HepG2 (cell line): ENCODE results near the gene NKAIN4. TPM values are rescaled to one million over a fixed set of nuclear protein-coding genes. Genes with fewer than 3 reads are reported as not detected.

Experiments
- ARNTL ChIP-seq: sonication (generic); formaldehyde crosslinking; IDR thresholded peaks from 2 replicates; pipeline ENCODE4 v1.4.0; 2020; ENCODE audit warnings: mild to moderate bottlenecking, missing genetic modification reagents
- ATF1 ChIP-seq: IDR thresholded peaks from 2 replicates; pipeline ENCODE4 v1.6.1; 2016; ENCODE audit warnings: mild to moderate bottlenecking, control low read depth
- NCOA1 ChIP-seq: sonication (generic); formaldehyde crosslinking; IDR thresholded peaks from 2 replicates; pipeline ENCODE4 v1.9.0; 2021; ENCODE audit warnings: missing genetic modification reagents
- NR2F1 ChIP-seq, 2 experiments: fragments of 450-650 bp in 1 of 2; formaldehyde crosslinking in 1 of 2; IDR thresholded peaks; 2 replicates each; pipeline versions ENCODE4 v1.5.0 to v1.6.1; 2016 to 2020; ENCODE audit warnings: mild to moderate bottlenecking in 1 of 2, missing compliant biosample characterization in 1 of 2, missing genetic modification reagents in 1 of 2, moderate library complexity in 1 of 2
- RAD21 ChIP-seq: fragments of 450-650 bp; formaldehyde crosslinking; IDR thresholded peaks from 2 replicates; pipeline ENCODE4 v1.5.0; 2020; ENCODE audit warnings: mild to moderate bottlenecking
- RXRA ChIP-seq: sonication (generic); formaldehyde crosslinking; IDR thresholded peaks from 2 replicates; pipeline ENCODE4 v1.5.1; 2020; ENCODE audit warnings: missing genetic modification reagents
- SNRNP70 ChIP-seq: fragments of 200-400 bp; formaldehyde crosslinking; IDR thresholded peaks from 2 replicates; pipeline ENCODE4 v1.6.1; 2017; ENCODE audit warnings: mild to moderate bottlenecking, low read depth, low read length, moderate library complexity
- SP2 ChIP-seq: sonication (generic); formaldehyde crosslinking; IDR thresholded peaks from 2 replicates; pipeline ENCODE4 v1.5.1; 2020; ENCODE audit warnings: mild to moderate bottlenecking, missing genetic modification reagents
- TAF15 ChIP-seq: fragments of 200-400 bp; formaldehyde crosslinking; IDR thresholded peaks from one replicate; pipeline ENCODE4 v1.6.1; 2018; ENCODE audit warnings: mild to moderate bottlenecking, low read depth, low read length; ENCODE audit not compliant: poor library complexity, severe bottlenecking
- TBX3 ChIP-seq: fragments of 450-650 bp; IDR thresholded peaks from 2 replicates; pipeline ENCODE4 v1.6.1; 2017; ENCODE audit warnings: antibody characterized with exemption, mild to moderate bottlenecking, inconsistent platforms, borderline replicate concordance
- ZBTB20 ChIP-seq: sonication (generic); formaldehyde crosslinking; IDR thresholded peaks from 2 replicates; pipeline ENCODE4 v1.8.1; 2023; ENCODE audit warnings: missing genetic modification reagents, low read depth, mild to moderate bottlenecking, borderline replicate concordance
- ZFP36L2 ChIP-seq: sonication (generic); formaldehyde crosslinking; IDR thresholded peaks from 2 replicates; pipeline ENCODE4 v1.4.0; 2020; ENCODE audit warnings: missing genetic modification reagents
- ZFY ChIP-seq: sonication (generic); formaldehyde crosslinking; IDR thresholded peaks from 2 replicates; pipeline ENCODE4 v1.4.0; 2020; ENCODE audit warnings: missing genetic modification reagents
- ZKSCAN8 ChIP-seq: IDR thresholded peaks from 2 replicates; pipeline ENCODE4 v1.6.1; 2016; ENCODE audit warnings: borderline replicate concordance, missing genetic modification reagents, missing compliant biosample characterization
- ZNF564 ChIP-seq: sonication (generic); formaldehyde crosslinking; IDR thresholded peaks from 2 replicates; pipeline ENCODE4 v1.8.1; 2023; ENCODE audit warnings: mild to moderate bottlenecking, missing genetic modification reagents
- polyA plus RNA-seq, 8 experiments: library from polyadenylated mRNA; depleted of rRNA in 3 of 8; stranded (reverse) in 7 of 8; unstranded in 1 of 8; fragments of >200 nt; fragmentation: Illumina TruSeq in 4 of 8; extraction: Trizol in 4 of 8; gene quantifications; 2 replicates each; pipeline versions ENCODE4 v1.2.1 to v1.2.3, GENCODE V29; 2011 to 2016; ENCODE audit warnings: low read depth in 4 of 8, missing spikeins in 1 of 8, mixed read lengths in 1 of 8; ENCODE audit not compliant: insufficient read depth in 1 of 8
- total RNA-seq, 5 experiments: library from RNA; depleted of rRNA; stranded (reverse); fragments of >200 nt; fragmentation: Illumina TruSeq; extraction: Trizol; gene quantifications; 2 replicates each; pipeline ENCODE4 v1.2.3, GENCODE V29; 2016; ENCODE audit warnings: low read depth in 1 of 5
- TF ChIP-seq, protein P1 (sequence below): sonication (generic); formaldehyde crosslinking; IDR thresholded peaks from 2 replicates; pipeline ENCODE4 v1.5.0; 2020; ENCODE audit warnings: mild to moderate bottlenecking, missing genetic modification reagents
- TF ChIP-seq, protein P2 (sequence below): sonication (generic); formaldehyde crosslinking; IDR thresholded peaks from 2 replicates; pipeline ENCODE4 v1.4.0; 2020; ENCODE audit warnings: missing genetic modification reagents
- TF ChIP-seq, protein P3 (sequence below): sonication (generic); formaldehyde crosslinking; IDR thresholded peaks from 2 replicates; pipeline ENCODE4 v1.4.0; 2020; ENCODE audit warnings: mild to moderate bottlenecking, missing genetic modification reagents
- TF ChIP-seq, protein P4 (sequence below): sonication (generic); formaldehyde crosslinking; IDR thresholded peaks from 2 replicates; pipeline ENCODE4 v1.4.0; 2020; ENCODE audit warnings: missing genetic modification reagents, low read depth, mild to moderate bottlenecking, borderline replicate concordance
- TF ChIP-seq, protein P5 (sequence below): sonication (generic); formaldehyde crosslinking; IDR thresholded peaks from 2 replicates; pipeline ENCODE4 v1.4.0; 2020; ENCODE audit warnings: low read depth, mild to moderate bottlenecking, missing genetic modification reagents

NKAIN4 gene
- total and polyA plus RNA-seq, 2 of the 13 experiments (the other 11 are each of a cell fraction or from before 2014, with no cell fraction given), result not detected

DNA sequence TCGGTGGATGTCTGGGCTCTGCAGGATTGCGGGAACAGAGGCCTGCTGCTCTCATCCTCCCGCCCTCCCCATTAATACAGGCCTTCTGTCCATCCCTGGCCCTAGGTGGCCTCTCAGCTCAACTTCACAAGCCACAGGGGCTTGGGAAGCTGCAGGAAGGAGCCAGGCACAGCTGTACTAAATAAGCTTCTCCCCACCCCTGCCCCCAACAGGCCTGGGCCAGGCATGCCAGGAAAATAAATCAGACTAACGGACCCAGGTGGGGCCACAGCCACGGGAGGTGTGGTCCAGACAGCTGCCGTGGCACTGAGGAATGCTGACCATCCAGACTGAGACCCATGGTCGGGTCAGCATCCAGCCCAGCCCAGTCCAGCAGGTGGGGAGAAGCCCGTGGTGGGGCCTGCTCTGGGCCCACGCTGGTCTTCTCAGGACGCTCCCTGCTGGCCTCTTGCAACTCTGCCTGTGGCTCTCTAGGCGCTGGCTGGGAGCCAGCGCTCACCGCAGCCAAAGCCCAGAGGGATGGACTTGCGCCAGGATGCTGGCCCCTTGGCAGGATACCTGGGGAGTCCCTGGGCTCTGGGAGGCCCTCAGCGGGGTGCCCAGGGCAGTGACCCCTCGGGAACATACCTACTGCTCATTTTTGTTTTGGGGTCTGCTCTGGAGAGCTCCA lies 29.7 kb downstream of the NKAIN4 start (continued):
- TF ChIP-seq NR2F1 (CRISPR knock-in tag; IDR thresholded peaks at IDR 0.05) (no peak), TBX3 (no peak), SNRNP70 (no peak), RXRA (CRISPR knock-in tag) (0 out of 2 replicates have a peak, but pooled peaks have one; percentile 23), ZFP36L2 (no peak), TAF15 (peak; percentile 67), ZKSCAN8 (CRISPR knock-in tag) (no peak), ZFY (CRISPR knock-in tag) (no peak), NCOA1 (0 out of 2 replicates have a peak, but pooled peaks have one; percentile 33), RAD21 (CRISPR knock-in tag) (no peak), ATF1 (CRISPR knock-in tag) (no peak), ARNTL (CRISPR knock-in tag) (no peak), ZNF564 (CRISPR knock-in tag) (no peak), ZBTB20 (CRISPR knock-in tag) (no peak), SP2 (CRISPR knock-in tag) (no peak)
- TF ChIP-seq, protein P1, sequence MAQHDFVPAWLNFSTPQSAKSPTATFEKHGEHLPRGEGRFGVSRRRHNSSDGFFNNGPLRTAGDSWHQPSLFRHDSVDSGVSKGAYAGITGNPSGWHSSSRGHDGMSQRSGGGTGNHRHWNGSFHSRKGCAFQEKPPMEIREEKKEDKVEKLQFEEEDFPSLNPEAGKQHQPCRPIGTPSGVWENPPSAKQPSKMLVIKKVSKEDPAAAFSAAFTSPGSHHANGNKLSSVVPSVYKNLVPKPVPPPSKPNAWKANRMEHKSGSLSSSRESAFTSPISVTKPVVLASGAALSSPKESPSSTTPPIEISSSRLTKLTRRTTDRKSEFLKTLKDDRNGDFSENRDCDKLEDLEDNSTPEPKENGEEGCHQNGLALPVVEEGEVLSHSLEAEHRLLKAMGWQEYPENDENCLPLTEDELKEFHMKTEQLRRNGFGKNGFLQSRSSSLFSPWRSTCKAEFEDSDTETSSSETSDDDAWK (CRISPR knock-in tag), result no peak
- TF ChIP-seq, protein P2, sequence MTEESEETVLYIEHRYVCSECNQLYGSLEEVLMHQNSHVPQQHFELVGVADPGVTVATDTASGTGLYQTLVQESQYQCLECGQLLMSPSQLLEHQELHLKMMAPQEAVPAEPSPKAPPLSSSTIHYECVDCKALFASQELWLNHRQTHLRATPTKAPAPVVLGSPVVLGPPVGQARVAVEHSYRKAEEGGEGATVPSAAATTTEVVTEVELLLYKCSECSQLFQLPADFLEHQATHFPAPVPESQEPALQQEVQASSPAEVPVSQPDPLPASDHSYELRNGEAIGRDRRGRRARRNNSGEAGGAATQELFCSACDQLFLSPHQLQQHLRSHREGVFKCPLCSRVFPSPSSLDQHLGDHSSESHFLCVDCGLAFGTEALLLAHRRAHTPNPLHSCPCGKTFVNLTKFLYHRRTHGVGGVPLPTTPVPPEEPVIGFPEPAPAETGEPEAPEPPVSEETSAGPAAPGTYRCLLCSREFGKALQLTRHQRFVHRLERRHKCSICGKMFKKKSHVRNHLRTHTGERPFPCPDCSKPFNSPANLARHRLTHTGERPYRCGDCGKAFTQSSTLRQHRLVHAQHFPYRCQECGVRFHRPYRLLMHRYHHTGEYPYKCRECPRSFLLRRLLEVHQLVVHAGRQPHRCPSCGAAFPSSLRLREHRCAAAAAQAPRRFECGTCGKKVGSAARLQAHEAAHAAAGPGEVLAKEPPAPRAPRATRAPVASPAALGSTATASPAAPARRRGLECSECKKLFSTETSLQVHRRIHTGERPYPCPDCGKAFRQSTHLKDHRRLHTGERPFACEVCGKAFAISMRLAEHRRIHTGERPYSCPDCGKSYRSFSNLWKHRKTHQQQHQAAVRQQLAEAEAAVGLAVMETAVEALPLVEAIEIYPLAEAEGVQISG (CRISPR knock-in tag), result 0 out of 2 replicates have a peak, but pooled peaks have one; percentile 30
- TF ChIP-seq, protein P3, sequence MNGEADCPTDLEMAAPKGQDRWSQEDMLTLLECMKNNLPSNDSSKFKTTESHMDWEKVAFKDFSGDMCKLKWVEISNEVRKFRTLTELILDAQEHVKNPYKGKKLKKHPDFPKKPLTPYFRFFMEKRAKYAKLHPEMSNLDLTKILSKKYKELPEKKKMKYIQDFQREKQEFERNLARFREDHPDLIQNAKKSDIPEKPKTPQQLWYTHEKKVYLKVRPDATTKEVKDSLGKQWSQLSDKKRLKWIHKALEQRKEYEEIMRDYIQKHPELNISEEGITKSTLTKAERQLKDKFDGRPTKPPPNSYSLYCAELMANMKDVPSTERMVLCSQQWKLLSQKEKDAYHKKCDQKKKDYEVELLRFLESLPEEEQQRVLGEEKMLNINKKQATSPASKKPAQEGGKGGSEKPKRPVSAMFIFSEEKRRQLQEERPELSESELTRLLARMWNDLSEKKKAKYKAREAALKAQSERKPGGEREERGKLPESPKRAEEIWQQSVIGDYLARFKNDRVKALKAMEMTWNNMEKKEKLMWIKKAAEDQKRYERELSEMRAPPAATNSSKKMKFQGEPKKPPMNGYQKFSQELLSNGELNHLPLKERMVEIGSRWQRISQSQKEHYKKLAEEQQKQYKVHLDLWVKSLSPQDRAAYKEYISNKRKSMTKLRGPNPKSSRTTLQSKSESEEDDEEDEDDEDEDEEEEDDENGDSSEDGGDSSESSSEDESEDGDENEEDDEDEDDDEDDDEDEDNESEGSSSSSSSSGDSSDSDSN, result peak; percentile 43; the same call in 1 of the 2 replicates
- TF ChIP-seq, protein P4, sequence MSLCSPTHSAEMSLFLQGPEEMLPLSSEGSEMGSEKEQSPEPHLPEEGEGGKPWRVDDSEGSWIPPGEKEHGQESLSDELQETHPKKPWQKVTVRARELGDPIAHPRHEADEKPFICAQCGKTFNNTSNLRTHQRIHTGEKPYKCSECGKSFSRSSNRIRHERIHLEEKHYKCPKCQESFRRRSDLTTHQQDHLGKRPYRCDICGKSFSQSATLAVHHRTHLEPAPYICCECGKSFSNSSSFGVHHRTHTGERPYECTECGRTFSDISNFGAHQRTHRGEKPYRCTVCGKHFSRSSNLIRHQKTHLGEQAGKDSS, result no peak
- TF ChIP-seq, protein P5, sequence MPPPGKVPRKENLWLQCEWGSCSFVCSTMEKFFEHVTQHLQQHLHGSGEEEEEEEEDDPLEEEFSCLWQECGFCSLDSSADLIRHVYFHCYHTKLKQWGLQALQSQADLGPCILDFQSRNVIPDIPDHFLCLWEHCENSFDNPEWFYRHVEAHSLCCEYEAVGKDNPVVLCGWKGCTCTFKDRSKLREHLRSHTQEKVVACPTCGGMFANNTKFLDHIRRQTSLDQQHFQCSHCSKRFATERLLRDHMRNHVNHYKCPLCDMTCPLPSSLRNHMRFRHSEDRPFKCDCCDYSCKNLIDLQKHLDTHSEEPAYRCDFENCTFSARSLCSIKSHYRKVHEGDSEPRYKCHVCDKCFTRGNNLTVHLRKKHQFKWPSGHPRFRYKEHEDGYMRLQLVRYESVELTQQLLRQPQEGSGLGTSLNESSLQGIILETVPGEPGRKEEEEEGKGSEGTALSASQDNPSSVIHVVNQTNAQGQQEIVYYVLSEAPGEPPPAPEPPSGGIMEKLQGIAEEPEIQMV (CRISPR knock-in tag), result no peak
